A673 (cell line): ENCODE data around the gene RASGRF1. TPM values are rescaled to one million over a fixed set of nuclear protein-coding genes. Genes with fewer than 3 reads are reported as not detected.

Experiments used
- BruUV-seq: library from RNA; stranded (reverse); fragments of 400-500 nt; replicated peaks from 2 replicates; lab custom pipeline; 2021; lab: Mats Ljungman, UMichigan
- CTCF ChIA-PET: fragments of 300-600 bp; sonication (Branson Sonifier 250); formaldehyde crosslinking; loops from one replicate; lab custom pipeline; 2022; ENCODE audit warnings: antibody characterized with exemption; lab: Charles Lee
- POLR2A ChIA-PET: fragments of 300-600 bp; sonication (Branson Sonifier 250); formaldehyde crosslinking; loops from one replicate; lab custom pipeline; 2022; ENCODE audit warnings: antibody characterized with exemption; ENCODE audit not compliant: low non-redundant PET; lab: Charles Lee
- DNase-seq: peaks from one replicate; pipeline ENCODE4 v3.0.0-alpha.2; 2015; ENCODE audit warnings: low spot score
- H3K27ac ChIP-seq: fragments of 200-600 bp; sonication (generic); 2 replicates; pipeline ENCODE4 v1.5.1; 2016; ENCODE audit warnings: mixed run types, low read depth, mild to moderate bottlenecking, mixed read lengths, antibody characterized with exemption, low read length; ENCODE audit not compliant: poor library complexity, severe bottlenecking
- H3K27me3 ChIP-seq: fragments of 200-600 bp; sonication (generic); replicated peaks from 2 replicates; pipeline ENCODE4 v1.6.1; 2017; ENCODE audit warnings: mixed run types, low read depth, mild to moderate bottlenecking, mixed read lengths, antibody characterized with exemption, low read length; ENCODE audit not compliant: insufficient read depth, poor library complexity
- H3K36me3 ChIP-seq: fragments of 200-600 bp; sonication (generic); 2 replicates; pipeline ENCODE4 v1.6.1; 2016; ENCODE audit warnings: mixed run types, mild to moderate bottlenecking, mixed read lengths, antibody characterized with exemption, low read length; ENCODE audit not compliant: insufficient read depth, poor library complexity, severe bottlenecking
- H3K4me1 ChIP-seq: fragments of 200-600 bp; sonication (generic); 2 replicates; pipeline ENCODE4 v1.6.1; 2017; ENCODE audit warnings: mixed run types, mild to moderate bottlenecking, mixed read lengths, antibody characterized with exemption, low read length; ENCODE audit not compliant: insufficient read depth, poor library complexity, severe bottlenecking
- H3K4me3 ChIP-seq: fragments of 200-600 bp; sonication (generic); 2 replicates; pipeline ENCODE4 v1.5.1; 2016; ENCODE audit warnings: low read depth, mixed run types, mild to moderate bottlenecking, mixed read lengths, low read length; ENCODE audit not compliant: poor library complexity, severe bottlenecking
- H3K9me3 ChIP-seq: fragments of 200-600 bp; sonication (generic); 2 replicates; pipeline ENCODE4 v1.6.1; 2016; ENCODE audit warnings: mixed run types, low read depth, mild to moderate bottlenecking, mixed read lengths, antibody characterized with exemption, low read length; ENCODE audit not compliant: poor library complexity, severe bottlenecking
- CTCF ChIP-seq: fragments of 300-800, 200-600 bp; sonication (generic); conservative IDR thresholded peaks from 2 replicates; pipeline ENCODE4 v1.5.1; 2017; ENCODE audit warnings: low read depth, mild to moderate bottlenecking, antibody characterized with exemption, low read length, moderate library complexity, mixed read lengths
- EZH2 ChIP-seq: fragments of 200-600 bp; sonication (generic); IDR thresholded peaks from 2 replicates; pipeline ENCODE4 v1.6.1; 2017; ENCODE audit warnings: borderline replicate concordance, low read depth, mild to moderate bottlenecking, mixed read lengths, antibody characterized with exemption, low read length; ENCODE audit not compliant: poor library complexity, severe bottlenecking
- intact Hi-C: fragments of 100-400 bp; cut with micrococcal nuclease; formaldehyde crosslinking; loops from one replicate; pipeline ENCODE4 v1.10.0; 2022; ENCODE audit not compliant: unreplicated experiment
- total RNA-seq: library from RNA; stranded (reverse); gene quantifications from 2 replicates; pipeline ENCODE4 v1.2.3, GENCODE V29; 2021

The RASGRF1 gene
- total RNA-seq, 1 experiment from 2014 or later: 0.73 TPM

GRCh38 chr15:79088426-79089205, 2.0 kb downstream of the RASGRF1 start:
- Histone ChIP-seq H3K27me3 (peaks cover 98% of the 10 kb centered on the region), H3K4me3 (no peak overlapping the region), H3K9me3 (no peaks in the 10 kb centered on the region), H3K4me1 (peaks cover 5% of the 10 kb centered on the region), H3K36me3 (no peaks in the 10 kb centered on the region), H3K27ac (no peak overlapping the region)
- no peak for DNase-seq
- TF ChIP-seq EZH2: no peak
- no peak for TF ChIP-seq CTCF
- ChIA-PET CTCF (no interaction called here), POLR2A (no interaction called here)
- BruUV-seq: no TSS peak
- intact Hi-C loops: no loop called here

GRCh38 chr15:79086814-79087213, 3.8 kb downstream of the RASGRF1 start:
- Histone ChIP-seq H3K36me3 (no peaks in the 10 kb centered on the region), H3K4me3 (no peak overlapping the region), H3K27me3 (peaks cover 99% of the 10 kb centered on the region), H3K27ac (no peak overlapping the region), H3K9me3 (no peaks in the 10 kb centered on the region), H3K4me1 (peaks cover 5% of the 10 kb centered on the region)
- ChIA-PET CTCF (interaction anchor here (0.6 kb wide), 1 partner anchor 150 kb away, joined by 3 read pairs; no protein-coding TSS in a partner anchor), POLR2A (no interaction called here)
- TF ChIP-seq CTCF (no peak), EZH2 (no peak)
- DNase-seq: no peak
- intact Hi-C loops: no loop called here
- no TSS peak for BruUV-seq

GRCh38 chr15:79084308-79084968, 6.1 kb downstream of the RASGRF1 start:
- H3K36me3 ChIP-seq: no peaks in the 10 kb centered on the region
- no peak overlapping the region for H3K4me3 ChIP-seq
- no peak for TF ChIP-seq EZH2
- H3K4me1 ChIP-seq: no peaks in the 10 kb centered on the region
- no peak overlapping the region for H3K27ac ChIP-seq
- peaks cover 77% of the 10 kb centered on the region for H3K27me3 ChIP-seq
- no peaks in the 10 kb centered on the region for H3K9me3 ChIP-seq
- POLR2A ChIA-PET: no interaction called here
- CTCF ChIA-PET: no interaction called here
- no TSS peak for BruUV-seq
- intact Hi-C loops: no loop called here
- DNase-seq: no peak
